Hepatocyte (in vitro differentiated cells): Measurements from ENCODE around the gene TCF4. TPM values are rescaled to one million over a fixed set of nuclear protein-coding genes. Genes with fewer than 3 reads are reported as not detected.

Experiments
- DNase-seq: peaks from one replicate; pipeline ENCODE4 v3.0.0-alpha.2; 2016; ENCODE audit warnings: low spot score
- H2AFZ ChIP-seq: fragments of 200-600 bp; sonication (generic); 2 replicates; pipeline ENCODE4 v1.6.0; 2016; ENCODE audit warnings: antibody characterized with exemption, mild to moderate bottlenecking
- H3K27ac ChIP-seq: fragments of 200-600 bp; sonication (generic); 2 replicates; pipeline ENCODE4 v1.5.1; 2016; ENCODE audit warnings: mild to moderate bottlenecking
- H3K27me3 ChIP-seq: fragments of 200-600 bp; sonication (generic); 2 replicates; pipeline ENCODE4 v1.6.1; 2016
- H3K36me3 ChIP-seq: fragments of 200-600 bp; sonication (generic); replicated peaks from 2 replicates; pipeline ENCODE4 v1.5.1; 2016; ENCODE audit warnings: low read depth; ENCODE audit not compliant: insufficient read depth
- H3K4me1 ChIP-seq: fragments of 200-600 bp; sonication (generic); 2 replicates; pipeline ENCODE4 v1.5.1; 2016; ENCODE audit warnings: mild to moderate bottlenecking, moderate library complexity; ENCODE audit not compliant: insufficient read depth
- H3K4me2 ChIP-seq: fragments of 200-600 bp; sonication (generic); 2 replicates; pipeline ENCODE4 v1.6.0; 2016
- H3K4me3 ChIP-seq: fragments of 200-600 bp; sonication (generic); 2 replicates; pipeline ENCODE4 v1.5.1; 2016; ENCODE audit warnings: mild to moderate bottlenecking
- H3K79me2 ChIP-seq: fragments of 200-600 bp; sonication (generic); 2 replicates; pipeline ENCODE4 v1.6.0; 2017; ENCODE audit warnings: mild to moderate bottlenecking
- H3K9me2 ChIP-seq: fragments of 200-600 bp; sonication (generic); replicated peaks from 2 replicates; pipeline ENCODE4 v1.6.0; 2017; ENCODE audit warnings: mild to moderate bottlenecking; ENCODE audit not compliant: insufficient read depth
- H3K9me3 ChIP-seq: fragments of 200-600 bp; sonication (generic); 2 replicates; pipeline ENCODE4 v1.5.1; 2016; ENCODE audit warnings: low read depth, mild to moderate bottlenecking
- H4K20me1 ChIP-seq: fragments of 200-600 bp; sonication (generic); 2 replicates; pipeline ENCODE4 v1.6.0; 2016; ENCODE audit warnings: mild to moderate bottlenecking; ENCODE audit not compliant: insufficient read depth, poor library complexity, severe bottlenecking
- EZH2 ChIP-seq: fragments of 200-600 bp; sonication (generic); IDR thresholded peaks from 2 replicates; pipeline ENCODE4 v1.6.1; 2016; ENCODE audit warnings: antibody characterized with exemption, mild to moderate bottlenecking, borderline replicate concordance
- EZH2phosphoT487 ChIP-seq: fragments of 200-600 bp; sonication (generic); IDR thresholded peaks from one replicate; pipeline ENCODE4 v1.6.1; 2018; ENCODE audit warnings: antibody characterized with exemption, mild to moderate bottlenecking, low read depth, moderate library complexity; ENCODE audit not compliant: unreplicated experiment, severe bottlenecking
- WGBS: methylation state at CpG from one replicate; pipeline ENCODE4 v1.1.6; 2016; ENCODE audit warnings: low lambda C conversion rate; ENCODE audit errors: missing lambda C conversion rate; 5-methylcytosine and 5-hydroxymethylcytosine counted together
- polyA plus RNA-seq: library from polyadenylated mRNA; unstranded; fragments of >200 nt; fragmentation: Nextera tagmentation; extraction: Ambion mirVana; gene quantifications from 2 replicates; pipeline ENCODE4 v1.2.1, GENCODE V29; 2016
- total RNA-seq: library from RNA; depleted of rRNA; stranded (reverse); fragments of >200 nt; gene quantifications from 2 replicates; pipeline ENCODE4 v1.2.3, GENCODE V29; 2014
- TF ChIP-seq, protein P1 (sequence below): fragments of 200-600 bp; sonication (generic); IDR thresholded peaks from 2 replicates; pipeline ENCODE4 v1.5.1; 2016; ENCODE audit warnings: antibody characterized with exemption, mild to moderate bottlenecking; ENCODE audit not compliant: poor library complexity

Gene TCF4
- total and polyA plus RNA-seq, 2 experiments from 2014 or later = 40.5 to 65.2 TPM

DNA sequence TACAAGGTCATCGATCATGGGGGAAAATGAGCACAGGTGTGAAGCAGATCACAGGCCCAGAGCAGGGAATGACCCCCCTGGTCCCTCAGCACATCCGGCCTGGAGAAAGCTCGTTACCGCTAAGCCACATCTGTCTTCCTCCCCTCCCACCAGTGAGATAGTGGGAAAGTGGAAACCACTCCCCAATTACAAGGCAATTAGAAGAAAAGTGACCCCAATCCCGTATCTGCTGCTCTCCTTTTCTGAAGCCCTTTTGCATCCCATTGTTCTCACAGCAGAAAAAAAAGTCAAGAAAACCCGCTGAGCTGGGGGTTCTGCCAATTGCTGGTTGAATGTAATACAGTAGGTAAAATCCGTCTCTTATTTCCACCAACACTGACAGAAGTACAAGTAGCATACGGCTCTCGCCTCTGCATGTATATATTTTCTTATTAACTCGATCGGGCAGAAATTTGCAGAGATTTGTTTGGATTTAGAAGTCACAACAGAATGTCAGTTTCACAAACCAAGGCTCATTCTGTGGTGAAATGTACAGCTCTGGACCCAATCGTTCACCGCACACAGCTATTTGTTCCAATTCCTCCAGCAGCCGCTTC, 287.0 kb downstream of the TCF4 start:
- no peak overlapping the region for H2AFZ ChIP-seq
- peaks cover 3% of the 10 kb centered on the region for H3K4me1 ChIP-seq
- TF ChIP-seq EZH2 (no peak), EZH2phosphoT487 (no peak)
- TF ChIP-seq, protein P1, sequence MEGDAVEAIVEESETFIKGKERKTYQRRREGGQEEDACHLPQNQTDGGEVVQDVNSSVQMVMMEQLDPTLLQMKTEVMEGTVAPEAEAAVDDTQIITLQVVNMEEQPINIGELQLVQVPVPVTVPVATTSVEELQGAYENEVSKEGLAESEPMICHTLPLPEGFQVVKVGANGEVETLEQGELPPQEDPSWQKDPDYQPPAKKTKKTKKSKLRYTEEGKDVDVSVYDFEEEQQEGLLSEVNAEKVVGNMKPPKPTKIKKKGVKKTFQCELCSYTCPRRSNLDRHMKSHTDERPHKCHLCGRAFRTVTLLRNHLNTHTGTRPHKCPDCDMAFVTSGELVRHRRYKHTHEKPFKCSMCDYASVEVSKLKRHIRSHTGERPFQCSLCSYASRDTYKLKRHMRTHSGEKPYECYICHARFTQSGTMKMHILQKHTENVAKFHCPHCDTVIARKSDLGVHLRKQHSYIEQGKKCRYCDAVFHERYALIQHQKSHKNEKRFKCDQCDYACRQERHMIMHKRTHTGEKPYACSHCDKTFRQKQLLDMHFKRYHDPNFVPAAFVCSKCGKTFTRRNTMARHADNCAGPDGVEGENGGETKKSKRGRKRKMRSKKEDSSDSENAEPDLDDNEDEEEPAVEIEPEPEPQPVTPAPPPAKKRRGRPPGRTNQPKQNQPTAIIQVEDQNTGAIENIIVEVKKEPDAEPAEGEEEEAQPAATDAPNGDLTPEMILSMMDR = no peak
- peak overlapping the region; percentile 9 for H3K4me3 ChIP-seq
- DNase-seq = no peak
- H3K27ac ChIP-seq = peak overlapping the region; percentile 89
- H4K20me1 ChIP-seq = no peaks in the 10 kb centered on the region
- no peaks in the 10 kb centered on the region for H3K36me3 ChIP-seq
- H3K4me2 ChIP-seq = peak overlapping the region; percentile 69
- no peaks in the 10 kb centered on the region for H3K9me2 ChIP-seq
- H3K27me3 ChIP-seq = no peaks in the 10 kb centered on the region
- 54% methylated on average over 14 of the region's 14 CpGs for WGBS
- H3K79me2 ChIP-seq = peaks cover 68% of the 10 kb centered on the region
- H3K9me3 ChIP-seq = no peaks in the 10 kb centered on the region

DNA sequence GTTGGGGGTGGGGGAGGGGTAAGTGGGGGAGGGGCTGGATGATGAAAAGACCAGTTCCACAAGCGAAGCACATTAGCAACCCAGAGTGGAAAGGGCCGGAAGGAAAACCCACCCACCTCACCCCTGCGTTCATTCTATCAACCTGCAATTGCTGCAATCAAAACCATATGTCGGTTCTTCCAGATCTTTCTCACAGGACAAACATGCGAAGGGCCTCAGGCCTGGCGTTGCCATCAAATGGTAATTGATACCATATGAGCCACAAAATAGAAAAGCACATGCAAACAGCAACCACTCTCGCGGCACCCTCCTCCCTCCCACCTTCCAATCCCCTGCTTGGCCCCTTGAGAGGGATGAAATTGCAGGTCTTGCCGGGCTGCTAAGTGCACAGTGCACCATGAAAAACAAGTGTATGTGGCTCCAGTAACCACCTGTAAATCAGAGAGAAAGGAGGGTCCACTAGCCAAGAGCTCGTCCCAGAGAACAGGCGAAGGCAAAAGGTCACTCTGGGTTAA, 287.5 kb downstream of the TCF4 start:
- H4K20me1 ChIP-seq = no peaks in the 10 kb centered on the region
- H3K4me2 ChIP-seq = peak overlapping the region; percentile 69
- WGBS = 52% methylated on average over 9 of the region's 11 CpGs

DNA sequence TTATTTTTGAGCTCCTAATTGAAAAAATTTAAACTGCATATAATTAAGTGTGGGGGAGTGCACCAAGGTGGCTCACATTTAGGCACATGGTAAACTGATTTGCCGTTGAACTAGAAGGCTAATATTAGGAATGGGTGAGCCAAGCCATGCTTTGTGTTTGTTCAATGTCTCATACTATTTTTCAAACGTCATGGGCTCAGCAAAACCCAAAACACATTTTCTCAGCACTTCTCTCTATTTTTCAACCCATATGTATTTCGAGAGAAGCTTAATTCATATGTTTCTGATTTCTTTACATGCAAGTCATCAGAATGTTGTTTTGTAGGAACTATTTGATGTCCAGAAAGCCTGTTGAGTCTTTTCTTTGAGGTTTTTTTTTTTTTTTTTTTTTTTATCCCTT, 291.2 kb downstream of the TCF4 start:
- H3K4me2 ChIP-seq = no peak overlapping the region
- no peak overlapping the region for H2AFZ ChIP-seq
- no peak overlapping the region for H3K27ac ChIP-seq
- no peaks in the 10 kb centered on the region for H3K4me1 ChIP-seq
- 83% methylated on average over 3 of the region's 3 CpGs for whole genome bisulfite sequencing
- no peaks in the 10 kb centered on the region for H3K36me3 ChIP-seq
- no peaks in the 10 kb centered on the region for H3K9me2 ChIP-seq
- H3K4me3 ChIP-seq = no peak overlapping the region
- H3K9me3 ChIP-seq = no peaks in the 10 kb centered on the region
- H3K79me2 ChIP-seq = peaks cover 47% of the 10 kb centered on the region
- no peaks in the 10 kb centered on the region for H4K20me1 ChIP-seq
- TF ChIP-seq, protein P1 = no peak
- TF ChIP-seq EZH2 (no peak), EZH2phosphoT487 (no peak)
- DNase-seq = no peak
- H3K27me3 ChIP-seq = no peaks in the 10 kb centered on the region

More for the DNA sequence above, 287.5 kb downstream of the TCF4 start:
- H3K79me2 ChIP-seq = peaks cover 64% of the 10 kb centered on the region
- no peak overlapping the region for H3K4me3 ChIP-seq
- H3K4me1 ChIP-seq = no peaks in the 10 kb centered on the region
- no peaks in the 10 kb centered on the region for H3K9me3 ChIP-seq
- H2AFZ ChIP-seq = no peak overlapping the region
- H3K27me3 ChIP-seq = no peaks in the 10 kb centered on the region
- no peaks in the 10 kb centered on the region for H3K36me3 ChIP-seq
- DNase-seq = peak; percentile 61
- peak overlapping the region; percentile 89 for H3K27ac ChIP-seq
- H3K9me2 ChIP-seq = no peaks in the 10 kb centered on the region
- no peak for TF ChIP-seq EZH2
- TF ChIP-seq, protein P1 = no peak
- no peak for TF ChIP-seq EZH2phosphoT487
